ENCODE results near the gene ZNF124.
A peak's percentile ranks its signal among the peaks of the same experiment; 100 is the strongest.

The ZNF124 gene

DNA sequence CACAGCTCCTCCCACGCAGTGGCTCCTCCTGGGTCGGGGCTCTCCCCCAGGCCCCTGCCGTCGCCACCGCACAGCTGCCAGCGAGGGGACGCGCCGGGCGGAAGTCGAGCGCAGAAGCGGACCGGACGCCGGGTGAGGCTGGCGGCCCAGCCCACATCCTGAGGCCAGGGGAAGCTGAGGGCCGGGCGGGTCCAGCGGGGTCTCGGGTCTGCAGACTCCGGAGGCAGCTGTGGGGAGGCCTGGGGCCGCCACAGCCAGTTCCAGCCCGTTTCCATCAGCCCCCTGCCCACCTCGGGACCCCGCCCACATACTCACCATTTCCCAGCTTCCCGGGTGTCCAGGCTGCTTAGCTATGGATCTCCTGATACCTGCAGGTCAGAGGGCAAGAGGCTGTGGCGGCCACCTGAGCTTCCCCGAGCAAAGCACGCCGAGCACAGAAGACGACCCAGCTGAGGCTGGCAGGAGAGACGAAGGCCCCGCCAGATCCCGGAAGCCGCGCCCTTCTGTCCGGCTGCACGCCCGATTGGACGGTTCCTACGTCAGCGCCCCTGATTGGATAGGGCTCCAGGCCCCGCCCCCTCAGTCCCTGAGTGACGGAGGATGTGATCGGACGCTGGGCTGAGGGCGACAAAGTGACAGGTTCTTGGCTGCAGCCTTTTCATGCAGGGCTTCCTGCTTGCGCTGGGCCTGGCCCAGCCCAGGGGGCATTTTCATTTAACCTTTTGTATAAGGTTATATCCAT is 38.7 kb upstream of the ZNF124 start:
- DNase-seq (ENCODE audit: low read depth), result peak; percentile 93
- TF ChIP-seq CTCF (IDR thresholded peaks at IDR 0.05; ENCODE audit: insufficient read depth, low read depth, low read length, missing control alignments), result no peak
- H3K4me3 ChIP-seq (ENCODE audit: low read length), result peak overlapping the region; percentile 85

- no peak for DNase-seq (ENCODE audit: low read depth)
- no peak for TF ChIP-seq CTCF (IDR thresholded peaks at IDR 0.05; ENCODE audit: insufficient read depth, low read depth, low read length, missing control alignments)
- H3K4me3 ChIP-seq (ENCODE audit: low read length), result peak overlapping the region; percentile 85
These were observed 38.2 kb upstream of the ZNF124 start for GRCh38 chr1:247210062-247210375.

DNA sequence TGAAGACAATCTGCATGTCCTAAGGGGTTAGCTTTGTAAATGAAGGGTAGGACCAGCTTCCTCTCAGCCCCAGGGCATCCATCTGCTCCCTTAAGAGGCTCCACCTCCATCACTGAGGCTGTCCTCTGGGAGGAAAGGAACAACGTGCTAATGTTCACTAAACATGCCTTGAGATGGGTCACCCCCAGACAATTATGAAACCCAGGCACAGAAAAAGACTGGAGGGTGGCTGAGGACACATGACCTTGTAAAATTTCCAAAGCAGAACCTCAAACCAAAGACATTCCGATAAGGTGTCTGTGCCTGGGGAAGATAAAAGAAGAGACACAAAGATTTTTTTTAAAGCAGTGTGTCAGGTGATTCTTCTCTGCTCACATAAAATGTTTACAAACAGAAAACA is 37.6 kb upstream of the ZNF124 start:
- H3K4me3 ChIP-seq (ENCODE audit: low read length), result peak overlapping the region; percentile 85
- TF ChIP-seq CTCF (IDR thresholded peaks at IDR 0.05; ENCODE audit: insufficient read depth, low read depth, low read length, missing control alignments), result no peak
- DNase-seq (ENCODE audit: low read depth), result peak; percentile 15

DNA sequence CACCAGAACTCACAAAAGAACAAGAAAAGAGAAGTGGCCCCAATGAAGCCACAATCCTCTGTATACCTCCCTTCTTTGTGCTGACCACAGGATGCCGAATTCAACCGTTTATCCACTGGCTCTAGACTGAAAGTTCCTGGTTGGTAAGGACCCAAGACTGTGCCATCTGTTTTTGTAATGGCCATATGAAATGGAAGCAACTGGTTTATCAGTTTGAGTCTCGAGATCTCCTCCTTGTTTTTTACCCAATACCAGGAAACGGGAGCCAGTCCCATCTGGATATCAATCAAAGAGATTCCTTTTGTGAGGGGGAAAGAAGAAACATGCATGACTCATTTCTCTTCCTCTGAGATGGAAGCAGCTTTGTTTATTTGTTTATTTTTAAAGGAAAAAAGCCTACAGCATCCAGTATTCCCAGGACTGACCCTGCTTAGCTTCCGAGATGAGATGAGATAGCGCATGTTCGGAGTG is 32.4 kb upstream of the ZNF124 start:
- TF ChIP-seq CTCF (IDR thresholded peaks at IDR 0.05; ENCODE audit: insufficient read depth, low read depth, low read length, missing control alignments), result no peak
- H3K4me3 ChIP-seq (ENCODE audit: low read length), result no peak overlapping the region
- no peak for DNase-seq (ENCODE audit: low read depth)

DNA sequence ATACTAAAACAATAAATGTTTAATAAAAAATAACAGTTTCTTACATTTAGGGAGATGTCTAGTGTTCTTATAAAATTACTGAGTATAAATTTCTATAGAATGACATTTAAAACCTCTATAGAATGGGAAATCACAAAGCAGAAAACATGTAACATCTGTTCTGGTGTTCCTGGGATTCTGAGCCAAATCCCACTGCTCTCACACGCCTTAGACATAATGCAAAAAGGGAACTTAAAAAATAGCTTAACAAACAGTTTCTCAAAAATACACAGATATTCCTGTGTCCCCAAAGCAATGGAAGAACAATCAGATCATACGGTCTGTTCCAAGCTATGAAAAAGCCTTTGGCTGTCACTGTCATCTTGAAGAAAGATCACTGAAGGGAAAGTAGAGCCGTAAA is 27.0 kb upstream of the ZNF124 start:
- H3K4me3 ChIP-seq (ENCODE audit: low read length), result no peak overlapping the region
- no peak for DNase-seq (ENCODE audit: low read depth)
- TF ChIP-seq CTCF (IDR thresholded peaks at IDR 0.05; ENCODE audit: insufficient read depth, low read depth, low read length, missing control alignments), result no peak

DNA sequence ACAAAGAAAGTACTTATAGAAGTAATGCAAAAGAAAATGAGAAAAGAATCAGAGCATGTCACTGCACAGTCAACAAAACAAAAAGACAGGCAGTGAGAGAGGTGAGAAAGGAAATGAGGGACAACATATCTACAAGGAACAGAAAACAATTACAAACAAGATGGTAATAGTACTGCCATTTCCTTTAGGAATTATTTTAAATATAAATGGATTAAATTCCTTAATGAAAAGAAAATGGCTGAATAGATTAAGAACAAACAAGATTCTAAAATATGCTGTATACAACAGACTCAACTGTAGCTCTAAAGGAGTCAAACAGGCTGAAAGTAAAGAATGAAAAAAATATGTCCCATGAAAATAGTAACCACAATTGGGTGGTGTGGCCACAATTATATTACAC is 22.1 kb upstream of the ZNF124 start:
- H3K4me3 ChIP-seq (ENCODE audit: low read length), result no peak overlapping the region
- TF ChIP-seq CTCF (IDR thresholded peaks at IDR 0.05; ENCODE audit: insufficient read depth, low read depth, low read length, missing control alignments), result no peak
- DNase-seq (ENCODE audit: low read depth), result no peak

Data from epithelial cell of esophagus (primary cell).